ENCODE data around the gene RABL3.
A peak's percentile ranks its signal among the peaks of the same experiment; 100 is the strongest.
"Not testable (repeated sequence)": the region's sequence is repeated elsewhere in the genome, so short reads cannot be mapped to it uniquely, and the experiment has no call there.

The RABL3 gene

GRCh38 chr3:120742198-120742848, at the start of gene RABL3, which contains the start of gene GTF2E1:
Gene RABL3 (minus strand): TSS chr3:120742516. CDS start chr3:120742507, 9 bp downstream.
Gene GTF2E1 (plus strand): TSS chr3:120742744. CDS start chr3:120750553, 7,809 bp downstream.
- peak; percentile 94 for DNase-seq (ENCODE audit: low read depth)

DNA sequence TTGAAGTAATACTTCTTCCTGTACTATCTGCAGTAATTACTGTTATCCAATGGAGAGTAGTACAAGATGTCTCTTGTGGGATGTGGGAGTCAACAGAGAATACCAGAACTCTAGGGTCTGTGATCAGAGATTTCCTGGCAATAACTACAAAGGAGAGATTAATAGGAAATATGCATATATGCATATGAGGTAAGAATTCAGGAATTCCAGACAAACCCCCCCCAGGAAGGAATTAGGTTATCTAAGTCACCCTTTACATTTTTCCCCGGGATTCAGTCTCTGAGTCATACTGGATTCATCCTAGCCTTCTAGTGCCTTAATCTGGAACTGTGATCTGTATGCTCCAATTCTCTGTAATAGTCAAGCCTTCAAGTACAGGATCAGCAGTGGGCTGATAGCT, 49.6 kb upstream of the RABL3 start:
- no peak for DNase-seq (ENCODE audit: low read depth)

DNA sequence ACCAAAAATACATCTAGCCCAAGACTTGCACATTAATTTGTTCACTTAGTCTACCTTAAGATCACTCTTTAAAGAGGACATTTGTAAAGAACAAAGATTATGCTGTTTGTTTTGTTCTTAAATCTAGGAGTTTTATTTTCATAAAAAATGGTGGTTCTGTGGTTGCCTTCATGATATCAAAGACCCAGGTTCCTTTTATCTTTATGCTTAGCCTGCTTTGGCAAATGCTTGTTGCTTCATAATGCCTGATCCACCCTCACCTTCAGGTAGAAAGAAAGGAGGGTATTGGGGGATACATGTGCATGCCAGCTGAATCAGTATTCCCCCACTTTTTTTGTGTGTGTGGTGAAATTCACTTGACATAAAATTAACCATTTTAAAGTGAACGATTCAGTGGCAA, 48.7 kb upstream of the RABL3 start:
- no peak for DNase-seq (ENCODE audit: low read depth)

DNA sequence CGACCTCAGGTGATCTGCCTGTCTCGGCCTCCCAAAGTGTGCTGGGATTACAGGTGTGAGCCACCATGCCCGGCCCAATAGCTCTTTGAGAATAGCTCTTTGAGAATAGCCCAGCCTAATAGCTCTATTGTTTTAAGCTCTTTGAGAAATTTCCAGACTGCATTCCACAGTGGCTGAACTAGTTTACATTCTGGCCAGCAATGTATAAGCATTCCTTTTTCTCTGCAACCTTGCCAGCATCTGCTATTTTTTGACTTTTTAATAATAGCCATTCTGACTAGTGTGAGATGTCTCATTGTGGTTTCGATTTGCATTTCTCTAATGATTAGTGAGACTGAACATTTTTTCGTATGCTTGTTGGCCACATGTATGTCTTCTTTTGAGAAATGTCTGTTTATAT, 43.5 kb upstream of the RABL3 start:
- not testable (repeated sequence) for DNase-seq (ENCODE audit: low read depth)

GRCh38 chr3:120780977-120781376, 38.7 kb upstream of the RABL3 start:
- DNase-seq (ENCODE audit: low read depth) = no peak

GRCh38 chr3:120778776-120779175, 36.5 kb upstream of the RABL3 start:
- DNase-seq (ENCODE audit: low read depth) = no peak

DNA sequence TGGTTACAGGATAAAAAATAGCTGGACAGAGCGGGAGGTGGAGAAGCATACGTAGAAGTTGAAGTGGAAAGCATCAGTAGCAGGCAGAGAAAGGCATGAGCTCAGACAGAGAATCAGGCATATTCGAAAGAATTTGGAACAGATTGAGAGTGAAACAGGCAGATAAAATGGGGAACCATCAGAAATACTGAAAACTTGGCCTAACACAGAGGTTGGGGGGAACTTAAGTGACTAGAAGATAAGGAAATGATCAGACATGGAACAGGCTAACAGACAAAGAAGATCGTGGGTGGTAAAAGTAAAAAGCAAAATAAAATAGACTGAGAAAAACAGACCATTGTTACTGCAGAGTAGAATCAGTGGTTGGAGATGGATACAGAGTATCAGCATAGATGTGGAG, 33.1 kb upstream of the RABL3 start:
- DNase-seq (ENCODE audit: low read depth) = no peak

DNA sequence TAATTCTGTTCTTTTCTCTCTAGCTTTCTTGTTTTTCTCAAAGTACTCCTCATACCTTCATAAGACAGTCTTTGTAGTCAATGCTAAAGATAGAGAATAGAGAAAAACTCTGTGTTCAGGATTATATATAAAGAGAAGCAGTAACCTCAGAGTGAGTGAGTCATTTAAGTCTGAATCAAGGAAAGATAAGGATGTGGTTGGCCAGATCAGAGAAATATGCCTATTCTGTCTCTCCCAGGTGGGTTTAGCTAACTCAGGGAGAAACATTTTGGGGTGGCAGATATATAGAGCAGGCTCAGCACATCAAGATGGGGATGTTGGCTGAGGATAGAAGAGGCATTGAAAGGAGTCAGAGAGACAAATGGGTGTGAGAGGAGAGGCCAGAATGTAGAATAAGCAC, 31.6 kb upstream of the RABL3 start:
- DNase-seq (ENCODE audit: low read depth) = no peak

DNA sequence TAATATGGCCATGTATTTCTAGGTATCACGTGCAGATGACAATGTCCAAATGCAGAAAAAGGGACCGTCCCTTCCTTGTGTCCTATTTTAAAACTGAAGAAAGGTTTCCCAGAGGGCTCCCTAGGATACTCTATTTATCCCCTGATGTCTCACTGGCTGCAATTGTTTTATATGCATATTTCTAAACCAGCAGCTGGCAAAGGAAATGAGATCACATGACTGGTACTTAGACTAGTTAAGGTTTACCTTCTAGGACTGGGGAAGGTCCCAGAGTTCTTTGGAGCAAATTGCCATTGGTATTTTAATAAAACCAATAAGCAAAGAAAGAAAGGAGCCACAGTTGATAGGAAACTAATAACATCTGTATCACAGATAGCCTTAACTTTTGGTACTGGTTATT, 29.8 kb upstream of the RABL3 start:
- no peak for DNase-seq (ENCODE audit: low read depth)

DNA sequence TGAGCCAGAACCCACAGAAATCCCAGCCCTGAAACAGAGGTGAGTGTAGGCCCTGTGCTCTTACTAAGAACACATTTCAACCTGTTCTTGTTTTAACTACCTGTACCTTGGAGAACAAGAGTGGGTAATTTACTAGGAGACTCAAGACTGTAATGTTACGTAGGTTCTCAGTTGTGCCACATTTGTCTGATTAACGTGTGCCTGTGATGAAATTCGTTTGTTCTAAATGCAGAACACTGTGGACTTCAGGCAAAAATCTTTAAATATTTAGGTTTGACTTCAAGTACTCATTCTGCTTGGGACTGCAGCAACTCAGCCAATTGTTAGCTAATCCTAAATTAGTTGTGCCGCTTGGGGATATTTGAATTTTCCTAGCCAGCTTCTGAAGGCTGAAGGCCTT, 28.6 kb upstream of the RABL3 start:
- no peak for DNase-seq (ENCODE audit: low read depth)

- DNase-seq (ENCODE audit: low read depth) = no peak
These were observed 27.1 kb upstream of the RABL3 start for GRCh38 chr3:120769436-120769835.

- no peak for DNase-seq (ENCODE audit: low read depth)
These were observed 24.8 kb upstream of the RABL3 start for GRCh38 chr3:120767106-120767505.

DNA sequence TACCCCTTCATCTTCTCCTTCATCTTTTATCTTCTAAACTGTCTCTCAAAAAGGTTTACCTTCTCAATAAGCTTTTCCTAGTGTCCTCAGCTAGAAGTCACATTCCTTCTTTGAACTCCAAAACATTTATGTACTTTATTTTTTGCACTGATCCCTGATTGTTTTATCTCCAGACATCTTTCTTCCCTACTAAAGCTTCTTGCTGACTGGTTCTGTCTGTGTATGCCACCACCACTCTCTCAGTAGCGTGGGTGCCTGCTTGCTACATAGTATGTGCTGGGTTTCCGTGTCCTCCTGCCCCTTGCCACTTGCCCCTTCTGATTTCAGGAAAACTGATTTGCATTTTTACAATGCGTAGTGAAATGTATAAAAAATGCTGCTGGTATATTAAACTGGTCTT, 24.3 kb upstream of the RABL3 start:
- DNase-seq (ENCODE audit: low read depth) = no peak

- DNase-seq (ENCODE audit: low read depth) = no peak
These were observed 23.6 kb upstream of the RABL3 start for GRCh38 chr3:120765830-120766493.

DNA sequence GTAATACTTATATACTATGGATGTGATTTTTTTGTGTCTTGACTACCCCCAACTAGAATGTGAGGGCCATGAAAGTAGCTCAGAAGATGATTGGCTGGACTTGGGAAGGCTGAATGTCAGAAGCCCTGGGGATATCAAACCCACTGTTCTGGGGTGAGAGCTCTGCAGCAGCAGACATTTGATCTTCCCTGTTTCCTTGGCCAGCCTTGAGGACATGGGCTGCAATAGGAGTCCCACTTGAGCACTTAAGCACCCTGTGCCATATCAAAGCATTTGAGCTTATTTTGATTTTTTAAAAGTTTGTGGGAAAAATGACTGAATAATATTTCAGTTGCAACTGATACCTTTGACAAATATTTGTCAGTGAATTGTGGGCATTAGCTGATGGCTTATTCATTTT, 21.9 kb upstream of the RABL3 start:
- DNase-seq (ENCODE audit: low read depth) = no peak

- no peak for DNase-seq (ENCODE audit: low read depth)
These were observed 21.3 kb upstream of the RABL3 start for GRCh38 chr3:120763601-120764000.

DNA sequence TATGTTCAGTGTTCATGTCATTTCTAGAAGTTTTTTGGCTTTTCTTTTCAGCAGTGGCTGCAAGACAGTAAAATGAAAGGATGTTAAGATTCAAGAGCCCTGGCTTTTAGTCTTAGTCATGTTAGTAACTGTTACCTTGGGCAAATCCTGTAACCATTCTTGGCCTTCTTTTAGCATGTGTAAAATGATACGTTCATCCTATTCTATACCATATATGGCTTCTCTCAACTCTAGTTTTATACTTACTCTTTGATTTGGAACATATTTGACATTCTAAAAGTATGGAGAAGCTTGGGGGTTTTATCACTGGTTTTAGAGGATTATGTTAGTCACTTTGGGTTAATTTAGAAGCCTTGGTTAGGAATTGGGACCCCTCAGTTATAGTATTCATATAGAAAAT, 20.3 kb upstream of the RABL3 start:
- no peak for DNase-seq (ENCODE audit: low read depth)

DNA sequence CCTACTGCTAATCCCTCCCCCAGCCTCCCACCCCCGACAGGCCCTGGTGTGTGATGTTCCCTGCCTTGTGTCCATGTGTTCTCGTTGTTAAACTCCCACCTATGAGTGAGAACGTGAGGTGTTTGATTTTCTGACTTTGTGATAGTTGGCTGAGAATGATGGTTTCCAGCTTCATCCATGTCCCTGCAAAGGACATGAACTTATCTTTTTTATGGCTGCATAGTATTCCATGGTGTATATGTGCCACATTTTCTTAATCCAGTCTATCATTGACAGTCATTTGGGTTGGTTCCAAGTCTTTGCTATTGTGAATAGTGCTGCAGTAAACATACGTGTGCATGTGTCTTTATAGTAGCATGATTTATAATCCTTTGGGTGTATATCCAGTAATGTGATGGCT, 16.2 kb upstream of the RABL3 start:
- DNase-seq (ENCODE audit: low read depth) = not testable (repeated sequence)

- DNase-seq (ENCODE audit: low read depth) = no peak
These were observed 13.7 kb upstream of the RABL3 start for GRCh38 chr3:120756061-120756460.

DNA sequence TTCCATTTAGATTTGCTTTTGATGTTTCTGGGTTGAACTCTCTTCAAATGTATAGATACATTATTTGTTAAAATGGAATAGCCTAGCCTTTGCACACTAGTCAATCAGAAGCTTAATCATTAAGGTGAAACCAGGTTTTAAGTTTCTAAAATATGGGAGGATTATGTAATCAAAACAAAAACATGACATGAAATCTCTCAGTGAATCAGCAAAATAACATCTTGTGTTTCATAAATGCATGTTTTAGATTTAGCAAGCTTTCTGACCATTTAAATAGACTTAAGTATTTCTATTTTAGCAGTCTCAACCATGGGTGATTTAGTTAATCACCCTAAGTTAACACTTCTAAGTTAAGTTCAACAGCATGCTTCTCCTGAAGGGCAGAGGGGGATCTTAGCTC, 11.5 kb upstream of the RABL3 start:
- DNase-seq (ENCODE audit: low read depth) = no peak

DNA sequence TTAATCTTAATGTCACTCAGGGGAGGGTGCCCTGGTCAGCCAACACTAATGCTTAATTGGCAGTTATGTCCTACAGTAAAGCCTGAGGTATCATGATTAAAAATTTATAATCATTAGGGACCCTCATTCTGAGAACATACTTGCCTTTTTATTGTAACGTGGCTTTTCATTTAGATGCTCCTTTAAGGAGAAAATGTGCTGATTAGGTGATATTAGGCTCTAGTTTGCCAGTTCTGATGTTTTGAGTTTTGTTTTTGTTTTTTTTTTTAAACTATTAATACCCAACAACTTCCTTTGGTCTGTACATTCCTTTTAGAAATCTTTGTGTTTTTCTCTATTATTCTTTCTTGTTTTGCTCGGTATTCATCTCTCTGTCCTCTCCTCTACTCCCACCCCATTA, 10.5 kb upstream of the RABL3 start:
- no peak for DNase-seq (ENCODE audit: low read depth)

DNA sequence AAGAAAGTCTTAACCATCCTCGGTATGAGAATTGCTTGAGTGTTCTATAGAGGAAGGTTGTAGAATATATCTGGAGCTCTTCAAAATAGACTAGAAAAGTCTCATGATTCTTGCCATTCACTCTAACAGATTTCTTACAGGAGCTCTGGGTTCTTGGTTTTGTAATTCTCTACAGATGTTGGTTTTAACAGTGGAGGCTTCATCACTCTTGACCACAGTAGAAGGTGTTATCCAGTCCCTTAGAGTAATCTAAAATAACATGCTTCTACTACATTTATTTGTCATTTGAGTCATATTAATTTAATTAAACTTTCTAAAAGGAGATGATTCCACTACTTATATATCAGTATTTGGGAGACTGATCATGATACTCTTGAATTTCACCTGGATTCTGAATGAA, 9.9 kb upstream of the RABL3 start:
- DNase-seq (ENCODE audit: low read depth) = no peak

GRCh38 chr3:120749843-120750242, 7.5 kb upstream of the RABL3 start:
- DNase-seq (ENCODE audit: low read depth) = no peak

GRCh38 chr3:120745466-120745865, 3.1 kb upstream of the RABL3 start:
- no peak for DNase-seq (ENCODE audit: low read depth)
